BE2C (cell line): ENCODE data around the gene PDCD1LG2.

ENCODE experiments used
- DNase-seq: peaks from one replicate; pipeline ENCODE4 v3.0.0-alpha.2; 2020
- H3K27me3 ChIP-seq: fragments of 250-450 bp; sonication (Bioruptor Pico); 2 replicates; pipeline ENCODE4 v1.5.1; 2020; ENCODE audit warnings: mild to moderate bottlenecking
- H3K36me3 ChIP-seq: fragments of 250-450 bp; sonication (Bioruptor Pico); 2 replicates; pipeline ENCODE4 v1.5.1; 2020; ENCODE audit warnings: mild to moderate bottlenecking
- H3K4me1 ChIP-seq: fragments of 250-450 bp; sonication (Bioruptor Pico); 2 replicates; pipeline ENCODE4 v1.5.1; 2020
- H3K4me3 ChIP-seq: 2 replicates; pipeline ENCODE4 v1.5.1; 2011; ENCODE audit warnings: low read depth, low read length
- H3K9me3 ChIP-seq: fragments of 250-450 bp; sonication (Bioruptor Pico); 2 replicates; pipeline ENCODE4 v1.5.1; 2020
- TF ChIP-seq, protein P1 (sequence below): IDR thresholded peaks from 2 replicates; pipeline ENCODE4 v1.5.1; 2012; ENCODE audit warnings: mild to moderate bottlenecking, low read depth, low read length

Gene PDCD1LG2

DNA sequence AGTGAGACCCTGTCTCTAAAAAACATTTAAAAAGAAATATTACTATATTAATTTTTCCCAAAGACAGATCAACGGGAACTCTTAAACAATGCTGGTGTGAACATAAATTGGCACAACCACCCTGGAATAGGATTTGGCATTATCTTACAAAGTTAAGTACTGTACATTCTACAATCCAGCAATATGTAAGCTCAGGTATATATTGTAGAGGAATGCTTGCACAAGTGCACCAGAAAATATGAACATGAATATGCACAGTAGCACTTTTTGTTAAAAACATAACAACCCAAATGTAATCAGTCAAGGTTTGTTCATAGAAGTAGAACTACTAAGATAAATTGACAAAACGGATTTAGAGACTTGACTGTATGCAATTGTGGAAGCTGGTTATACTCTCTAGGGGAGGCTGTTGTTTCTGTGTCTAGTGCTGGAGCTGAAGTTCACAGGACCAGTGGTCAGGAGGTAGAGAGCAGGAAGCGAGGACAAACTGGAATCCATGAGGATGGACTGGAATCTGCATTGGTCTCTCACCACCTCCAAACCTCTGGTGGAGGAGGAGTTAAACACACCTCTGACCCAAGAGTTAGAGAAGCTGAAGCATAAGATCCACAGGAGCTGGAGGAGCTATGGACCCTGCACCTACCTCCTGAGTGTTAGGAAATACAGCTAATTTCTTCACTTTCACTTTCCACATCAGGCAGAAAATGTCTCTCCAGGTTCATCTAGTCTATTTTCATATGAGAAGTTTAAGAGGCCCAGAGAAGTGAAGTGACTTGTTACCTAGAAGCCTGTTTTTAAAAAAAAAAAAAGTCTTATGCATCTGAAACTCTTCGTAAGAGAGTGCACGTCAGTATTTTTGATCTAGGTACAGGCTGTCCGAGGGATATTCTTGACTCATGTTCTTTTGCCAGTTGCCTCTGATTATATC lies 98.2 kb downstream of the PDCD1LG2 start:
- TF ChIP-seq, protein P1, sequence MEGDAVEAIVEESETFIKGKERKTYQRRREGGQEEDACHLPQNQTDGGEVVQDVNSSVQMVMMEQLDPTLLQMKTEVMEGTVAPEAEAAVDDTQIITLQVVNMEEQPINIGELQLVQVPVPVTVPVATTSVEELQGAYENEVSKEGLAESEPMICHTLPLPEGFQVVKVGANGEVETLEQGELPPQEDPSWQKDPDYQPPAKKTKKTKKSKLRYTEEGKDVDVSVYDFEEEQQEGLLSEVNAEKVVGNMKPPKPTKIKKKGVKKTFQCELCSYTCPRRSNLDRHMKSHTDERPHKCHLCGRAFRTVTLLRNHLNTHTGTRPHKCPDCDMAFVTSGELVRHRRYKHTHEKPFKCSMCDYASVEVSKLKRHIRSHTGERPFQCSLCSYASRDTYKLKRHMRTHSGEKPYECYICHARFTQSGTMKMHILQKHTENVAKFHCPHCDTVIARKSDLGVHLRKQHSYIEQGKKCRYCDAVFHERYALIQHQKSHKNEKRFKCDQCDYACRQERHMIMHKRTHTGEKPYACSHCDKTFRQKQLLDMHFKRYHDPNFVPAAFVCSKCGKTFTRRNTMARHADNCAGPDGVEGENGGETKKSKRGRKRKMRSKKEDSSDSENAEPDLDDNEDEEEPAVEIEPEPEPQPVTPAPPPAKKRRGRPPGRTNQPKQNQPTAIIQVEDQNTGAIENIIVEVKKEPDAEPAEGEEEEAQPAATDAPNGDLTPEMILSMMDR, result no peak
- Histone ChIP-seq H3K9me3 (no peaks in the 10 kb centered on the region), H3K4me1 (no peaks in the 10 kb centered on the region), H3K36me3 (no peaks in the 10 kb centered on the region), H3K4me3 (no peak overlapping the region), H3K27me3 (peaks cover 3% of the 10 kb centered on the region; the same call in 1 of the 2 replicates)
- no peak for DNase-seq

DNA sequence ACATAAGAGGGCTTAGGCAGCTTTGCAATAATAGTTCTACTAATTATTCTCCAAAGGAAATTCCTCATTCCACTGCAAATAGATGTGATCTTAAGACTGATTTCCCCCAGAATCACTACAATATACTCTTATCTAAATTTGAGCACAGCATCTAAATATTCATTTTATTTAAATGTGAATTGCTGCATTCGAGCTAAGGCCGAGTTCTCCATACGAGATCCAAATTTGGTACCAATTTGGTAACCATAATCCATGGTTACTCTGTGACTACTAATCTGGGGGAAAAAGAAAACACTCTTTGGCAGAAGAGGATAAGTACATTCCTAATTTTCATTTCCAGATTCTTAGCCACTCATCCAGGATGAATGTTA lies 98.9 kb downstream of the PDCD1LG2 start:
- Histone ChIP-seq H3K4me3 (no peak overlapping the region), H3K36me3 (no peaks in the 10 kb centered on the region)
- DNase-seq, result no peak

DNA sequence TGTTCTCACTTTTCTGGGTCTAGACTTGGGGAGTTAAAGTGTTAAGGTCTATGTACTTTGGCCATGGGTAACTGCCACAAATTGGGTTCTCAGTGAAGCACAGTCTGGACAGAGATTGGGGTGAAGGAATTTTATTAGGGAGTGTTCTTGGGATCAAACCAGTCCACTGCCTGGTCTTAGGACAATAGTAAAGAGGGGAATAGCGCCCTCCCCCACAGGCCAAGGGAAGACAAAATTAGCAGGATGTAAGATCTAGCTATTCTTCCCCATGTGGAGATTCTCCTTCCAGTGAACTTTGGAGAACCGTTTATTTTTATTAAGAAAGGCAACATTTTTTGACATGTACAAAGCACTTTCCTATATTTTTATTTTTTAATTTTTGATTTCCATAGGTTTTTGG lies 100.2 kb downstream of the PDCD1LG2 start:
- TF ChIP-seq, protein P1, result no peak
- Histone ChIP-seq H3K9me3 (no peaks in the 10 kb centered on the region), H3K36me3 (no peaks in the 10 kb centered on the region), H3K27me3 (peaks cover 3% of the 10 kb centered on the region; the same call in 1 of the 2 replicates), H3K4me1 (no peaks in the 10 kb centered on the region), H3K4me3 (no peak overlapping the region)
- no peak for DNase-seq

More for the DNA sequence above, 98.9 kb downstream of the PDCD1LG2 start:
- TF ChIP-seq, protein P1, result no peak
- Histone ChIP-seq H3K27me3 (peaks cover 3% of the 10 kb centered on the region; the same call in 1 of the 2 replicates), H3K4me1 (no peaks in the 10 kb centered on the region), H3K9me3 (no peaks in the 10 kb centered on the region)

DNA sequence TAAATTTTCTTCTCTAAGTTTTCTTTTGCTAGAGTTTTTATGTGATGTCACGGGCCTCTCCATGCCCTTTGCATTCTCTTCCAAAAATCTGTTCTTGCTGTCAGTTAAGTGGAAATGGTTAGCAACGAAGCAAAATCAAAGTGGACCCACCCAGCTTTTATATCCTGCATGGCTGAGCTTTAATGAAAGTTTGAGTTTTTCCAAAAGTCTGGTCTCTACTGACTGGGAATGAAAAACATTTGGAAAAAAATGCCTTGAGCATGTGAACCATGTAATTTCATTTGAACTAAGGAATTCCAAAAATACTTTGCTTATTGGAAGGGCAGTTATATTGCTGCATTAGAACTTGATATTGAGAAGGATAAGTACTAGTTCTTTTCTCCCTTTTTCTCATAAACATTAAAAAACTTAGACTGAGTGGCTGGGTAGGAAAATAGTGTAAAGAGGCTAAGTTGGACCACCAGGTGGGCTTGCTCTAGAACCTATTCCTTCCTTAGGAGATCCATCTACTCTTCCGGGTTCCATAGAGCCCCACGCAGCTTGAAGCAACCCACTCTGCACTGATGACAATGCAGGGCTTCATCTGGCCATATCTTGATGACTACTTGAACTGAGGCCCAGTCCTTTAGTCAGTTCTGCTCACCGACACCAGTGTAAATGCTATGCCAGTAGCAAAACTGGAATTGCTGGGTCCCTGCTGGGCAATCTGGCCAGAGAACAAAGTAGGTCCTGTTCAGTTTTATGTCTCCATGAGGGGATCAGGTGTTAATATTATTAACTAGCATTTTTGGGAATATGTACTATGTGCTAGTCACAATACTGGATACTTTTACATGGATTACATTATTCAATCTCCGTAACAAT lies 101.2 kb downstream of the PDCD1LG2 start:
- H3K4me3 ChIP-seq, result no peak overlapping the region
- TF ChIP-seq, protein P1, result no peak

DNA sequence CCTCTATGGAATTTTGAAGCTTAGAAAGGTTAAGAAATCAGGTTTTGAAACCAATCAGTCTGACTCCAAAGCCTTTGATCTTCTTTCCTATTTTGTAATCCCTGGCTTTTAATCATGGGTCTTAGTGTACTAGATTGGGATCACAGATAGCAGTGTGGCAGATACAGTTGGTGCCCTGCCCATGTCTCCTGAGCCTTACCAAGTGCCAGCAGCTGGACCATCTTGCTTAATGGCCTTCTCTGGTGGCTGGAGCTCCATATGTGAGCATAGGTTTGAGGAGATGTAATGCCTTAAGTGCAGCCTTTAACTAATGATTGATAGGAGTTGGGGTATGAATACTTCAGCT lies 101.8 kb downstream of the PDCD1LG2 start:
- Histone ChIP-seq H3K4me1 (no peaks in the 10 kb centered on the region), H3K27me3 (peaks cover 3% of the 10 kb centered on the region; the same call in 1 of the 2 replicates), H3K9me3 (no peaks in the 10 kb centered on the region), H3K4me3 (no peak overlapping the region), H3K36me3 (no peaks in the 10 kb centered on the region)
- no peak for DNase-seq
- TF ChIP-seq, protein P1, result no peak

More for the DNA sequence above, 101.2 kb downstream of the PDCD1LG2 start:
- DNase-seq, result no peak
- Histone ChIP-seq H3K9me3 (no peaks in the 10 kb centered on the region), H3K27me3 (peaks cover 3% of the 10 kb centered on the region; the same call in 1 of the 2 replicates), H3K36me3 (no peaks in the 10 kb centered on the region), H3K4me1 (no peaks in the 10 kb centered on the region)
